KMS-11 (cell line): ENCODE data around the gene USP53.

Experiments used
- H2AFZ ChIP-seq: fragments of 200-600 bp; sonication (generic); 2 replicates; pipeline ENCODE4 v1.6.1; 2016; ENCODE audit warnings: antibody characterized with exemption, mixed run types, low read depth
- H3K27ac ChIP-seq: fragments of 200-600 bp; sonication (generic); 2 replicates; pipeline ENCODE4 v1.6.1; 2016; ENCODE audit warnings: mild to moderate bottlenecking, mixed run types
- H3K27me3 ChIP-seq: fragments of 200-600 bp; sonication (generic); 2 replicates; pipeline ENCODE4 v1.6.1; 2017; ENCODE audit warnings: mild to moderate bottlenecking, low read depth, mixed run types, moderate library complexity; ENCODE audit not compliant: insufficient read depth
- H3K36me3 ChIP-seq: fragments of 200-600 bp; sonication (generic); 2 replicates; pipeline ENCODE4 v1.6.1; 2017; ENCODE audit warnings: mild to moderate bottlenecking, mixed run types; ENCODE audit not compliant: insufficient read depth
- H3K4me1 ChIP-seq: fragments of 200-600 bp; sonication (generic); 2 replicates; pipeline ENCODE4 v1.6.1; 2016; ENCODE audit warnings: mild to moderate bottlenecking, low read depth, mixed run types; ENCODE audit not compliant: poor library complexity, severe bottlenecking
- H3K4me2 ChIP-seq: fragments of 200-600 bp; sonication (generic); 2 replicates; pipeline ENCODE4 v1.7.0; 2016; ENCODE audit warnings: mild to moderate bottlenecking, mixed run types
- H3K4me3 ChIP-seq: fragments of 200-600 bp; sonication (generic); IDR thresholded peaks from 2 replicates; pipeline ENCODE4 v1.6.1; 2017; ENCODE audit warnings: low read depth, low read length, mixed read lengths; ENCODE audit not compliant: insufficient read depth
- H3K79me2 ChIP-seq: fragments of 200-600 bp; sonication (generic); 2 replicates; pipeline ENCODE4 v1.6.1; 2016; ENCODE audit warnings: low read depth, mixed run types; ENCODE audit not compliant: insufficient read depth
- H3K9ac ChIP-seq: fragments of 200-600 bp; sonication (generic); 2 replicates; pipeline ENCODE4 v1.6.1; 2016; ENCODE audit warnings: mild to moderate bottlenecking, mixed run types
- H4K20me1 ChIP-seq: fragments of 200-600 bp; sonication (generic); 2 replicates; pipeline ENCODE4 v1.6.1; 2016; ENCODE audit warnings: mild to moderate bottlenecking, mixed run types; ENCODE audit not compliant: insufficient read depth
- CTCF ChIP-seq: fragments of 200-600 bp; sonication (generic); conservative IDR thresholded peaks from 2 replicates; pipeline ENCODE4 v1.6.1; 2017; ENCODE audit warnings: low read depth, mild to moderate bottlenecking, antibody characterized with exemption, low read length, moderate library complexity, mixed read lengths

The USP53 gene

DNA sequence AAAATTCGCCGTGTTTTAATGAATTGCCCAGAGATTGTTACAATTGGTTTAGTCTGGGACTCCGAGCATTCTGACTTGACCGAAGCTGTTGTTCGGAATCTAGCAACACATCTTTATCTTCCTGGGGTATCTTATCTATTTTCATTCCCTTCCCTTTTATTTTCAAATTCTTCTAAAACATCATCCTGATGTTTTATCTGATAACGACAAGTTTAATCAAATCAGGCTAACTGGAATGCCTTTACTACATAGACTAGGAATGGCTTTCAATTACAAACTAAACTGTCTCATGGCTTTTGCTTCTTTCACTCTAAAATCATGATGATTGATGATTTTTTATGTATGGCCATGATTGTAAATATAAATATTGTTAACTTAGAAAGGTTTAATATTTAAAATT, 48.0 kb downstream of the USP53 start:
- Histone ChIP-seq H3K4me1 (no peaks in the 10 kb centered on the region), H3K79me2 (no peaks in the 10 kb centered on the region), H4K20me1 (no peaks in the 10 kb centered on the region), H3K4me3 (no peak overlapping the region), H3K4me2 (no peak overlapping the region), H3K36me3 (no peaks in the 10 kb centered on the region; the same call in 1 of the 2 replicates), H2AFZ (no peak overlapping the region), H3K27ac (no peak overlapping the region), H3K27me3 (no peaks in the 10 kb centered on the region), H3K9ac (no peak overlapping the region)
- TF ChIP-seq CTCF, result no peak

DNA sequence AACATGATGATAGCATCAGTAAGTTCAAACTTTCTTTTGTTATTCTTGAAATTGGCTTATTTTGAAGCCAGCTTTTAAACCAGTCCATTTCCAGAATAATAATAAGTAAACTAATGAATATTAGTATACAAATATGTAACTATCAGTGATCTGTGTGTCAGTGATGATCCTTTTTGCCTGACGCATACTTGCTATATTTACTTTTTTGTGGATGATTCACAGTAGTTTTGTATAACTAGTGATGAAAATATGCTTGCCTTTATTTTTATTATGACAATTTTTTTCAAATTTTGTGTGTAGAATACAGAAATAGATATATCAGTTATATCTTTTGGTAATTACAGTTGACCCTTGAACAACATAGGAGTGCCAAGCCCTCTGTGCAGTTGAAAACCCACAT, 49.5 kb downstream of the USP53 start:
- no peak for TF ChIP-seq CTCF
- Histone ChIP-seq H4K20me1 (no peaks in the 10 kb centered on the region), H3K36me3 (no peaks in the 10 kb centered on the region), H3K27ac (no peak overlapping the region), H3K79me2 (no peaks in the 10 kb centered on the region), H3K27me3 (no peaks in the 10 kb centered on the region), H3K9ac (no peak overlapping the region), H3K4me2 (no peak overlapping the region), H3K4me1 (no peaks in the 10 kb centered on the region), H2AFZ (no peak overlapping the region), H3K4me3 (no peak overlapping the region)

DNA sequence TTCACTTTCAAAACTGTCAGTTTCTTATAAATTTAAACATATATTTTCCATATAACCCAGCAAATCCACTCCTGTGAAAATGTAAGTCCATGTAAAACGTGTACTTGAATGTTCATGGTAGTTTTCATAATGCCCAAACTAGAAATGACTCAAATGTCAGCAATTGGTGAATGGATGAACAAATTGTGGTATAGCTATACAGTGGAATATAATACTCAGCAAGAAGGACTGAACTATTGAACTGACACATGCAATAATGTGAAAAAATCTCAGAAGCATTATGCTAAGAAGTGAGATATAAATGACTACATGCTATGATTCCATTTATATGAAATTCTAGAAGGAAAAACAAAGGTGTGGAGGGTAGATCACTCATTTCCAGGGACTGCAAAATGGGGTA, 52.2 kb downstream of the USP53 start:
- Histone ChIP-seq H3K36me3 (no peaks in the 10 kb centered on the region), H3K79me2 (no peaks in the 10 kb centered on the region), H3K9ac (no peak overlapping the region), H3K4me2 (no peak overlapping the region), H3K27me3 (no peaks in the 10 kb centered on the region), H3K27ac (no peak overlapping the region), H4K20me1 (no peaks in the 10 kb centered on the region), H3K4me1 (no peaks in the 10 kb centered on the region), H3K4me3 (no peak overlapping the region), H2AFZ (no peak overlapping the region)
- TF ChIP-seq CTCF, result no peak

GRCh38 chr4:119266153-119266552, 53.6 kb downstream of the USP53 start:
- Histone ChIP-seq H3K4me3 (no peak overlapping the region), H2AFZ (no peak overlapping the region), H3K36me3 (no peaks in the 10 kb centered on the region), H3K27ac (no peak overlapping the region), H3K27me3 (no peaks in the 10 kb centered on the region), H3K9ac (no peak overlapping the region), H4K20me1 (no peaks in the 10 kb centered on the region), H3K4me1 (no peaks in the 10 kb centered on the region), H3K4me2 (no peak overlapping the region), H3K79me2 (no peaks in the 10 kb centered on the region)
- no peak for TF ChIP-seq CTCF
